ENCODE results near the gene NAA15. TPM values are rescaled to one million over a fixed set of nuclear protein-coding genes. Genes with fewer than 3 reads are reported as not detected.
A peak's percentile ranks its signal among the peaks of the same experiment; 100 is the strongest.

NAA15 gene
- total and polyA plus RNA-seq, 12 donors, result 4.6 to 36.4 (median 29.0) TPM

DNA sequence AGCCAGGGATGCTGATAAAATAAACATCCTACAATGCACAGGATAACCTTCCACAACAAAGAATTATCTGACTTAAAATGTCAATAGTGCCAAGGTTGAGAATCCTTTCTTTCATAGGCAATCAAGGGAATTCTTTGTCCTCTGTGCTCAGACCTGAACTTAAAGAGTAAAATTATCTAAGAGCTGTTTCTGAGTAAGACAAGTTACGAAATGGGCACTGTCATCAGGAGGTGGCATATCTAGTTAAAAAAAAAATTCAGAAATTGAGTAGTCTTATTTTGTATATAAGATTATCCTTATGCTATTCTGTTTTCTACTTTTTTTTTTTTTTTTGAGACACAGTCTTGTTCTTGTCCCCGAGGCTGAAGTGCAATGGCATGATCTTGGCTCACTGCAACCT, 149.3 kb downstream of the NAA15 start:
- Histone ChIP-seq H3K4me3 (no peak overlapping the region), H3K27ac (no peak overlapping the region), H3K36me3 (replicated peaks in 1 of 2) (no peaks in the 10 kb centered on the region), H3K9me3 (replicated peaks in 1 of 3) (no peaks in the 10 kb centered on the region), H3K4me1 (replicated peaks in 1 of 2) (peaks cover 20 to 23% of the 10 kb centered on the region in 2 donors), H3K27me3 (no peaks in the 10 kb centered on the region)
- 67 to 77% (median 75%) methylated on average over 2 of the region's 2 CpGs for WGBS, 4 donors
- TF ChIP-seq POLR2A (IDR thresholded peaks at IDR 0.05), result no peak
- TF ChIP-seq, protein P1, sequence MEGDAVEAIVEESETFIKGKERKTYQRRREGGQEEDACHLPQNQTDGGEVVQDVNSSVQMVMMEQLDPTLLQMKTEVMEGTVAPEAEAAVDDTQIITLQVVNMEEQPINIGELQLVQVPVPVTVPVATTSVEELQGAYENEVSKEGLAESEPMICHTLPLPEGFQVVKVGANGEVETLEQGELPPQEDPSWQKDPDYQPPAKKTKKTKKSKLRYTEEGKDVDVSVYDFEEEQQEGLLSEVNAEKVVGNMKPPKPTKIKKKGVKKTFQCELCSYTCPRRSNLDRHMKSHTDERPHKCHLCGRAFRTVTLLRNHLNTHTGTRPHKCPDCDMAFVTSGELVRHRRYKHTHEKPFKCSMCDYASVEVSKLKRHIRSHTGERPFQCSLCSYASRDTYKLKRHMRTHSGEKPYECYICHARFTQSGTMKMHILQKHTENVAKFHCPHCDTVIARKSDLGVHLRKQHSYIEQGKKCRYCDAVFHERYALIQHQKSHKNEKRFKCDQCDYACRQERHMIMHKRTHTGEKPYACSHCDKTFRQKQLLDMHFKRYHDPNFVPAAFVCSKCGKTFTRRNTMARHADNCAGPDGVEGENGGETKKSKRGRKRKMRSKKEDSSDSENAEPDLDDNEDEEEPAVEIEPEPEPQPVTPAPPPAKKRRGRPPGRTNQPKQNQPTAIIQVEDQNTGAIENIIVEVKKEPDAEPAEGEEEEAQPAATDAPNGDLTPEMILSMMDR (IDR thresholded peaks at IDR 0.05), result no peak
- intact Hi-C loops (cut with DNase I), result no loop called here
- no peak for DNase-seq

DNA sequence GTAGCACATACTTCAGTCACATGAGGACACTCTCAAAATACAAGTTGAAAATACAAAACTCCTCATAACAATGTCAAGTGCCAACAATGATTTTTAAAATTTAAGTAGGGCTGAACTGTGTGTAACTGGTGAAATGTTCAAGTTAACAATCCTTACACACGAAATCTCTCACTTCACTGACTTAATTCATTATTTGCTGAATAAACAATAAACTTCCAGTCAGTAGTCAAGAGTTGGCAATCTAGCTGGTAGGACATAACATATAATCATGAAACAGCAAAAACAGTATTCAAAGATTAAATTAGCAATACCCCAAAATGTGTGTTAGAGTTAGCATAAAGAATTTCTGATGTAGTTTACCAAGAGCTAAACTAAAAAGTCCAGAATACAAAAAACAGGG, 150.7 kb downstream of the NAA15 start:
- WGBS, 4 donors, result 73 to 98% (median 90%) methylated on average over 1 of the region's 1 CpG
- H3K4me3 ChIP-seq, result no peak overlapping the region
- H3K27me3 ChIP-seq, result no peaks in the 10 kb centered on the region
- DNase-seq, result no peak
- H3K4me1 ChIP-seq (replicated peaks in 1 of 2), result peaks cover 25 to 37% of the 10 kb centered on the region in 2 donors
- intact Hi-C loops (cut with DNase I), result no loop called here
- TF ChIP-seq, protein P1 (IDR thresholded peaks at IDR 0.05), result no peak
- no peak for TF ChIP-seq POLR2A (IDR thresholded peaks at IDR 0.05)
- H3K27ac ChIP-seq, result no peak overlapping the region
- H3K9me3 ChIP-seq (replicated peaks in 1 of 3), result no peaks in the 10 kb centered on the region
- no peaks in the 10 kb centered on the region for H3K36me3 ChIP-seq (replicated peaks in 1 of 2)

DNA sequence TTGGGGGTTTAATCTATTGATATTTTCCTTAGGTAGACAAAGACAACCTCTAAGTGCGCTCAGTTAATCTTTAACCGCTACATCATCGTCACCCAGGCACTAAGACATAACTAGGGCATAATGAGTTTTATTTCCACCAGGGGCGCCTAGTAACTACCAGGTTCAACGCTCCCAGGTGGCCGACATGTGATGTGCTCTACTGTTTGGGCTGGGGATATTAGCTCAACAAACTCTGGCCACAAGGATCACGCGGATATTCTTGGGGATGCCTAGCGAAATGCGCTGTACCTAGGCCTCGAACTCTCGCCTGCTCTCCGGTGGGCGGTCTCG, 151.7 kb downstream of the NAA15 start:
- WGBS, 4 donors, result 1% methylated on average over 6 to 15 of the region's 15 CpGs
- H3K9me3 ChIP-seq (replicated peaks in 1 of 3), result no peaks in the 10 kb centered on the region
- intact Hi-C loops (cut with DNase I), result no loop called here
- TF ChIP-seq, protein P1 (IDR thresholded peaks at IDR 0.05), result peak; percentile 22 to 57 (median 34)
- no peak for TF ChIP-seq POLR2A (IDR thresholded peaks at IDR 0.05)
- H3K4me1 ChIP-seq (replicated peaks in 1 of 2), result peaks cover 25 to 44% of the 10 kb centered on the region in 2 donors
- peak overlapping the region; percentile 49 to 82 (median 63) for H3K4me3 ChIP-seq
- H3K27ac ChIP-seq, result peak overlapping the region; percentile 78 to 98 (median 98)
- no peaks in the 10 kb centered on the region for H3K27me3 ChIP-seq
- no peak for DNase-seq
- H3K36me3 ChIP-seq (replicated peaks in 1 of 2), result no peaks in the 10 kb centered on the region

DNA sequence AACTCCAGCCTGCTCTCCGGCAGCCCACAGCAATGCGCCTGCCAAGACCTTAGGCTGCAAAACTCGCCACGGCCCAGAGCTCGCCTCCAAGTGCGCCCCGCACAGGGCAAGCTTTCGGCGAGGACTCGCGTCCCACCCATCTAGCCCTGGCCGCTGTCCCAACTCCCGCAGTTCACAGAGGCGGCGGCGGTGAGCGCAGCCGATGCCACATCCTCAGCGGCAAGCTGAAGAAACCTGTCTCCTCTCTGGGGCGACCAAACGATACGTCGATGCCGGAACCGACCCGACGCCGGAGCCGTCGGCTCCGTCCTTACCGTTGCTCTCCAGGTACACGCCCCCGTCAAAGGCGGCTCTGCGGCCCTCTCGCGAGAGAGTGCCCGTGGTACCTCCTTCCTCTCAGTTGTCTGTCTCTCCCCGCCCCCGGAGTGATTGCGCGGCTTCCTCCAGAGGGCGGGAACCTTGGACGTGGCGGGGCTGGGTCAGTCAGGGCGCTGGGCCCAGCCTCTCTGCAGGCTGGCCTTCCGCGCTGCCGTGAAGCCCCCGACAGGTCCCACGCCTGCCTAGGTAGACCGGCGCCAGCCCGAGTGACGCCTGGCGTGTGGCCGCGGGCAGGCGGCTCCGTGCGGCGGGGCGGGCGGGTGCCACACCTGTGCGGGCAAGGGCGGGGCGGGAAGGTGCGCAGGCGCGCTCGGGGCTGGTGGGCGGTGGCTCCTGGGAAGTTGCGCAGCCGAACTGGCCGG, 152.2 kb downstream of the NAA15 start:
- H3K27ac ChIP-seq, result peak overlapping the region; percentile 78 to 98 (median 98)
- intact Hi-C loops (cut with DNase I), result no loop called here
- no peaks in the 10 kb centered on the region for H3K27me3 ChIP-seq
- TF ChIP-seq, protein P1 (IDR thresholded peaks at IDR 0.05), result peak in 1 of 6 experiments; percentile 18
- peak; percentile 74 to 92 for TF ChIP-seq POLR2A (IDR thresholded peaks at IDR 0.05)
- H3K9me3 ChIP-seq (replicated peaks in 1 of 3), result no peaks in the 10 kb centered on the region
- 0 to 1% (median 0%) methylated on average over 16 to 76 of the region's 76 CpGs for WGBS, 4 donors
- H3K36me3 ChIP-seq (replicated peaks in 1 of 2), result no peaks in the 10 kb centered on the region
- peaks cover 25 to 47% of the 10 kb centered on the region in 2 donors for H3K4me1 ChIP-seq (replicated peaks in 1 of 2)
- DNase-seq, result peak; percentile 97 to 99 (median 99)
- peak overlapping the region; percentile 49 to 82 (median 63) for H3K4me3 ChIP-seq
